GM21381 (cell line): ENCODE results near the gene PARP15.
"Not testable (repeated sequence)": the region's sequence is repeated elsewhere in the genome, so short reads cannot be mapped to it uniquely, and the experiment has no call there.

Source experiments
- ATAC-seq: cut with Tn5 transposase; IDR thresholded peaks from one replicate; pipeline ENCODE4 v1.9.1; 2021; ENCODE audit warnings: mild to moderate bottlenecking, moderate library complexity; ENCODE audit not compliant: unreplicated experiment

PARP15 gene

DNA sequence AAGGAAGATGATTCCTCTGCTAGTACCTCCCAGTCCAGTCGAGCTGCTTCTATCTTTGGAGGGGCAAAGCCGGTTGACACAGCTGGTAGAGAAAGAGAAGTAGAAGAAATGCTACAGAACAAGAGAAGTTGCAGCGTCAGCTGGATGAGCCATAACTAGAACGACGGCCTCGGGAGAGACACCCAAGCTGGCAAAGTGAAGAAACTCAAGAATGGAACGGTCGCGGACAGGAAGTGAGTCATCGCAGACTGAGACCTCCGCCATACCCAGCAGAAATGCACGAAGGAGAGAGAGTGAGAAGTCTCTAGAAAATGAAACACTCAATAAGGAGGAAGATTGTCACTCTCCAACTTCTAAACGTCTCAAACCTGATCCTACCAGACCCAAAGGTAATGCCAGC lies 84.2 kb downstream of the PARP15 start:
- no peak for ATAC-seq

- ATAC-seq: no peak
Measured at GRCh38 chr3:122662505-122662904, 85.1 kb downstream of the PARP15 start.

GRCh38 chr3:122665226-122665786 lies 87.9 kb downstream of the PARP15 start:
- no peak for ATAC-seq

DNA sequence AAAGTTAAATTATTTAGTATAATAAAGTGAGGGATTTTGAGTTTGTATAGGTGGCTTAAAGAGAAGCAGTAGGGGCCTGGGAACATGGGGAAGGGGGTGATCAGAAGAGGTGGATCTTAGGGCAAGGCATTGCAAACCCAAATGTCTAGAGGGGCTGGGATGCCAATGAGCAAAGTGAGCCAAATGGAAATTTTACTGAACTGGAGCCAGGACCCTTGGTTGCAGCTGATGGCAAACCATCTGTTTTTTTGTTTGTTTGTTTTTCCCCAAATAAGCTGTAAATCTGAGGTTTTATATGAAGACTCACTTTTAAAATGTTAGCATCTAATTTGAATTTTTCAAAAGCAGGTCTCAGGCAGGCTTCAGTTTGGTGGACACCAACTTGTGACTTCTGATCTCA lies 88.4 kb downstream of the PARP15 start:
- no peak for ATAC-seq

DNA sequence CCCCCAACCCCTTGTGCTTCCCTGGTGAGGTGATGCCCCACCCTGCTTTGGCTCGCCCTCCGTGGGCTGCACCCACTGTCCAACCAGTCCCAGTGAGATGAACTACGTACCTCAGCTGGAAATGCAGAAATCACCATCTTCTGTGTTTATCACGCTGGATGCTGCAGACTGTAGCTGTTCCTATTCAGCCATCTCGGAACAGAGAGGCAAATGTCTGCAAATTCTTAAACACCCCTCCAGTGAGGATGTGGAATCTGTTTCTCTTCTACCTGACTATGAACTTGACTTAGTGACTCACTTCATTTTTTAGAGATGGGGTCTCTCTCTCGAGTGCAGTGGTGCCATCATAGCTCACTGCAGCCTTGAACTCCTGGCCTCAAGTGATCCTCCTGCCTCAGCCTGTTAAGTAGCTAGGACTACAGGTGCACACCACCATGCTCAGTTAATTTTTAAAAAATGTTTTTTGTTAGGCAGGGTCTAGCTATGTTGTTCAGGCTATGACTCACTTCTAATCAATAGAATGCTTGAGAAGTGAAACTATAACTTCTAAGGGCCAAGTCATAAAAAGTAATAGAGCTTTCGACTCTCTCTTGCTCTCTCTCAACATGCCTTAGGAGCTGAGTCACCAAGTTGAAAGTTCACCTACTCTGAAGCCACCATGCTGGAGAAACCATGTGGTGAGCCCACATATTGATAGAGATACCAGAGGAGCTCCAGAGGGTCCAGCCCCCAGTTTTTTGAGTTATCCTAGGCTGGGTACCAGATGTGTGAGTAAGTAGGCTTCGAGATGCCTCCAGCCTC lies 91.7 kb downstream of the PARP15 start:
- no peak for ATAC-seq

DNA sequence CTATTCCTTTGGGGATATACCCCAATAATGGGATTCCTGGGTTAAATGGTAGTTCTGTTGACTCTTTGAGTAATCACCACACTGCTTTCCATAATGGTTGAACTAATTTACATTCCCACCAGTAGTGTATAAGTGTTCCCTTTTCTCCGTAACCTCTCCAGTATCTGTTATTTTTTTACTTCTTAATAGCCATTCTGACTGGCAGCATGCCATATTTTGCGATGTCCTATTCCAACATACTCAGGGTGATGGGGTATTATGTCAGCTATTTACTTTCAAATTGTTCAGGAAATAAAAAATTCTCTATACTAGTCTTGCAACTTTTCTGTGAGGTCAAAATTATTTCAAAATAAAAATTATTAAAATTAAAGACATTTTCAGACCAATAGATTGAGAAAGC lies 94.1 kb downstream of the PARP15 start:
- ATAC-seq: no peak

GRCh38 chr3:122674339-122674738 lies 96.9 kb downstream of the PARP15 start:
- no peak for ATAC-seq

GRCh38 chr3:122676759-122677158 lies 99.3 kb downstream of the PARP15 start:
- no peak for ATAC-seq

- no peak for ATAC-seq
Measured at GRCh38 chr3:122677216-122677615, 99.8 kb downstream of the PARP15 start.

- no peak for ATAC-seq
Measured at GRCh38 chr3:122678506-122678905, 101.1 kb downstream of the PARP15 start.

- peak; percentile 32 for ATAC-seq
Measured at GRCh38 chr3:122679085-122679881, 101.8 kb downstream of the PARP15 start.

DNA sequence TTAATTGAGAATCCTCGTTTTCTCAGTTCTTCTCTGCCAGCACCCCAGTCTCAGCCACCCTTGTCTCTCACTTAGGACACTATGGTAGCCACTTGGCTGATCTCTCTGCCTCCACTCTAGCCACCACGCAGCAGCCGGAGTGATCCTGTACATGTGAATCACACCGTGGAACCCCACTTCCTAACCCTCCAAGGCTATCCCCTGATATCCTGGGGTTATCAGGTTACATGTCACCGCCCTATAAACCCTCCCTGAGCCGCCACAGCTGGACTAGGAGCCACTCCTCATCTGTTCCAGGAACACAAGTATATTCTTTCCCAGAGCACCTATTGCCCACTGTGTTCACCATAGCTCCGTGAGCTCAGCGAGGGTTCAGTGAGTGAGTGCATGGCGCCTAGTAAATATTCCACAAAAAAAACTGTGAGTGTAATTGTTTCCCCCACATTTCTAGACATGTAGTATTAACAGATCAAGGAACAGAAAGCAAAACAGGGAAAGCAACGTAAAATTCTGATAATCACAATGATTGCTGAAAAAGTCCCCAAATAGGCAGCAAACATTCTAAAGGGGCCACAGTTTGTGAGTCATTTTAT lies 102.5 kb downstream of the PARP15 start:
- no peak for ATAC-seq

DNA sequence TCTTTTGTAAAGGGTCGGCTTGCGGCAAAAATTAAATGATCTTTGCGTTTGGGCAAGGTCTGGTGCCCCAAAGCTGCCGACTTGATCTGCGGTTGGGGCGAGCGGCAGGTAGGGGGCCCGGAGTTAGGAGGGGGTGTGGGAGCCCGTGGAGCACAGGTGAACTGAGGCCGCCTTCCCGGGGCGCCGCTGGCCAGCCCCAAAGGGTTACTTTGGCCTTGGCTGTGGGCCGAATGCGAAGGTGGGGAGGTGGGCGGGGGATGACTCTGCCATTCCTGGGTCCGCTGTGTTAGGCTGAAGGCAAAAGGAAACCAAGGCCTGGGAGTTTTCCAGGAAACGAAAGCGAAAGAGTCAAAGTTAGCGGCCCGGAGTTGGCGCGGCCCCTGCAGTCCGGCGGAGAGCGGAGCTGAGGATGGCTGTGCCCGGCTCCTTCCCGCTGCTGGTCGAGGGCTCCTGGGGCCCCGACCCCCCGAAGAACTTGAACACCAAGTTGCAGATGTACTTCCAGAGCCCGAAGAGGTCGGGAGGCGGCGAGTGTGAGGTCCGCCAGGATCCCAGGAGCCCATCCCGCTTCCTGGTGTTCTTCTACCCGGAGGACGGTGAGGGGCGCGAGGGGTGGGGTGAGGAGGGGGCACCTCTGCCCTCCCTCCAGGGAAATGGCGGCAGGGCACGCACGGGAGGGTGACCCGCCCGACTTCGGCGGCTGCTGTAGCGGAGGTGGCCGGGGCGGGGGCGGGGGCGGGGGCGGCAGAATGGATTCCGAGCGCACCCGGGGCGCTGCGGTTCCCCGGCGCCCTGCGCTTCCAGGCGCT lies 103.2 kb downstream of the PARP15 start, which contains the start of gene PARP14:
Gene PARP14, plus strand, starts transcription at position 365 of the 809 bp plus-strand sequence. Its CDS starts 45 bp downstream, at position 410.
- ATAC-seq: peak; percentile 52

GRCh38 chr3:122681284-122681973 lies 104.0 kb downstream of the PARP15 start:
- no peak for ATAC-seq

DNA sequence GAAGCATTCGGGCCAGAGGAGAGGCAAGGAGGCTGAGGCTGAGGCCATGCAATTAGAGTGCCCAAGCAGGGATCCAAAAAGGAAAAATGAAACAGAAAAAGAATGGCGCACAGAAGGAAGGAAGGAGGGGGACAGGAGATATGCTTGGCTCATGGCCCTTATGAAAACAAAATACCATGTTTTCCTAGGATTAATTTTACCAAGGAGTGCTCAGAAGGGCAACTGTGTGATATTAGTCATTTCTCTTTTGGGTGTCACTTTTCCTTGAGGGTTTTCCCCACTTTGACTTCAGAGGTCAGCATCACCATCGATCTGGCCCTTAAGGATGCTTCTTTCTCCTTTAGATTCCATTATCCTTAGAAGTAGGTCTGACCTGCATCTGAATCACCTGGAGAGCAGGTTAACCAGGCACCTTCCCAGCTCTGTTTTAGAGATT lies 104.5 kb downstream of the PARP15 start:
- no peak for ATAC-seq

DNA sequence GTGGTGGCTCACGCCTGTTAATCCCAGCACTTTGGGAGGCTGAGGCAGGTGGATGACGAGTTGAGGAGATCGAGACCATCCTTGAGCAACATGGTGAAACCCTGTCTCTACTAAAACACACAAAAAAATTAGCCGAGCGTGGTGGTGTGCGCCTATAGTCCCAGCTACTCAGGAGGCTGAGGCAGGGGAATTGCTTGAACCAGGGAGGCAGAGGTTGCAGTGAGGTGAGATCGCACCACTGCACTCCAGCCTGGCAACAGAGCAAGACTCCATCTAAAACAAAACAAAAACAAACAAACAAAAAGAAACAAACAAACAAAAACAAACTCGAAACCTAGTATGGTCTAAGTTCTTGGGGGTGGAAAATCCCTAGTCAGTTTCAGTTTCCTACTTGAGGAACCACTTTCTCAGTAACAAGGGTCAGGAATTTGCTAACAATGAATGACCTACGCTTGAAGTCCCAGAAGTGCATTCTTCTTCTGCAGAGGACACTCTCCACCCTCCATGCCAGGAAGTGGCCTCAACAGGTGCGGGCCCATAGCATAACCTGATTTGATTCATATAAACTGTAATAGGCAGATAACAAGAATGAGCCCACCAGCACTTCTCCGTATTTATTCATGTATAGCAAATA lies 105.4 kb downstream of the PARP15 start:
- not testable (repeated sequence) for ATAC-seq

DNA sequence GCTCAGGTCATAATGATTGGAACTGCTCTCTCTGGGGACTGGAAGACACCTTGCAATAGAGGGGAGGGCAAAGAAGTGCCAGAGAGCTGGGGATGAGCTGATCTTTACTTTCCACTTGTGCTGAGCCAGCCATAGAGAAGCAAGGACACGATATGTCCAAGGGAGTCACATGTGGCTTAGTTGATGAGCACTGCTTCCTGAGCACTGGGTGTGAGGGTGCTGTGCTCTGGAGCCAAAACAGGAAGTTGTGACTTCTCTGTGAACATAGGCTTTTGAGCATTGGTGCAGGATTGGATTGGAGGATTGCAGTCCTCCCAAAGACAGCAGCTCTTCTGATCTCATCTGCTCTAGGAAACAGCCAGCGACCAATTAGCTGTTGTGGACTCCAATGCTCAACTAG lies 109.8 kb downstream of the PARP15 start:
- no peak for ATAC-seq
